Ectodermal cell (in vitro differentiated cells): Measurements from ENCODE around the gene GDPD3.

Source experiments
- H3K27ac ChIP-seq: 2 replicates; pipeline ENCODE4 v1.7.0; 2013; ENCODE audit warnings: mild to moderate bottlenecking, low read depth, low read length; ENCODE audit not compliant: insufficient read depth, poor library complexity, severe bottlenecking
- H3K27me3 ChIP-seq: 2 replicates; pipeline ENCODE4 v1.7.0; 2013; ENCODE audit warnings: mild to moderate bottlenecking, low read length; ENCODE audit not compliant: insufficient read depth, control insufficient read depth, poor library complexity, severe bottlenecking
- H3K36me3 ChIP-seq: one replicate; pipeline ENCODE4 v1.7.0; 2013; ENCODE audit warnings: low read length; ENCODE audit not compliant: control insufficient read depth, insufficient read depth
- H3K4me1 ChIP-seq: one replicate; pipeline ENCODE4 v1.7.0; 2013; ENCODE audit warnings: low read length; ENCODE audit not compliant: control insufficient read depth, insufficient read depth
- H3K4me3 ChIP-seq: 2 replicates; pipeline ENCODE4 v1.7.0; 2013; ENCODE audit warnings: low read depth, low read length, control low read depth; ENCODE audit not compliant: insufficient read depth
- H3K9me3 ChIP-seq: 2 replicates; pipeline ENCODE4 v1.7.0; 2013; ENCODE audit warnings: mild to moderate bottlenecking, low read length, moderate library complexity; ENCODE audit not compliant: control insufficient read depth
- WGBS, 2 experiments: methylation state at CpG; one replicate each; pipeline ENCODE4 v1.1.7; 2013; ENCODE audit warnings: missing lambda C conversion rate in 2 of 2; 5-methylcytosine and 5-hydroxymethylcytosine counted together

GDPD3 gene

DNA sequence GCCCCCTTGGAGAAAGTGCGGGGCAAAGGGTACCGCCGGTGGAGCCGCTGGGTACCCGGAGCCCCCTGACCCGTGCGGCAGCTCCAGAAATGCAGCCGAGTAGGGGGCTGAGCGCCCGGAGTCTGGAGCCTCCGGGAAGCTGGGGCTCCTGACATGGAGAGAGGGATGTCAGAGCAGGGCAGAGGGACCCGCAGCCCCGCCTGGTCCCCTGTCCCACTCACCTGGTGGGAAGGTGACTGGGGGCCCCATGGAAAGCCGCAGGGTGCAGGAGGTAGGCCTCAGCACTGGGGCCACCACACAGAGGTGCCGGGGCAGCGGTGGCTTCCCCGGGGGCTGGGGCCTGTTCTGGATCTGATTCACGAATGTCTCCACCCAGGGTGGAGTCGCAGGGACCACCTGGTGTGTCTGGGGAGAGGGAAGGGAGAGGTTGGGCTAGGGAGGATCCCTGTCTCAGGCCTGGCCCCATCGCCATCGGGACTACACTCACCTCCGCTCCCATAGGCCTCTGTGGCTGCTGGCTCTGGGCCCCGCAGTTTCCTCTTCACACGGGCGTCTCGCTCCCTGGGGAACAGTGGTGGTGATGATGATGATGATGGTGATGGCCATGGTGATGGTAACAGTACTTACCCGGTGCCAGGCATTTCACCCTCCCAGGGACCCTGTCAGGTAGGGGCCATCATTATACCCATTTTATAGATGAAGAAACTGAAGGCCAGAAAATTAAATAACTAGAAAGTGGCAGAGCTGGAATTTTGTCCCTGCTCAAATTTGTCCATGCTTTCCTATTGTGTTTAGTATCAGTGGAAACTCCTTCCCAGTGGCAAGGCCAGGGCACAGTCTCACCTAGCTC, 26.8 kb downstream of the GDPD3 start:
- Histone ChIP-seq H3K4me1 (no peaks in the 10 kb centered on the region), H3K27ac (no peak overlapping the region), H3K4me3 (no peak overlapping the region), H3K36me3 (peaks cover 29% of the 10 kb centered on the region), H3K9me3 (no peaks in the 10 kb centered on the region), H3K27me3 (no peaks in the 10 kb centered on the region)
- WGBS, 2 experiments, result 94 to 95% methylated on average over 27 of the region's 27 CpGs

DNA sequence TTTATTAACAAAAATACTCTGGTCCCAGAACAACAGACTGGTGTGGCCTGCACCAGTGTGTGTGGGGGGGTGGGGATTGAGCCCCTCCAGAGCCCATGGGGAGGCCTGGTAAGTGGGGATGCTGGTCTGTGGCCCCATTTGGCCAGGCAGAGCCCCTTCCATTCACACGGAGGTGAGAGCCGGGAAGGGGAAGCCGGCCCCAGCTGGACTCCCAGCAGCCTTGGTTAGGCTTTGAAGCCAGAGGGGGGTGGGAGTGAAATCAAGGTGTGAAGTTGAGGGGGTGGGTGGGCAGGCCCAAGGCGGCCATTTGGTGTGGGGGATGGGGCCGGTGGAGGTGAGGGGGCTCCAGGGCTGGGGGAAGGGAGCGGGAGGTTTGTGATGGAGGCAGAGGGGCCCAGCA, 27.5 kb downstream of the GDPD3 start:
- no peak overlapping the region for H3K27ac ChIP-seq
- no peaks in the 10 kb centered on the region for H3K27me3 ChIP-seq
- H3K36me3 ChIP-seq, result peaks cover 36% of the 10 kb centered on the region
- no peaks in the 10 kb centered on the region for H3K9me3 ChIP-seq
- H3K4me1 ChIP-seq, result no peaks in the 10 kb centered on the region
- WGBS, 2 experiments, result 80 to 84% methylated on average over 6 of the region's 6 CpGs
- no peak overlapping the region for H3K4me3 ChIP-seq

GRCh38 chr16:30085247-30085646, 28.1 kb downstream of the GDPD3 start:
- Histone ChIP-seq H3K36me3 (peaks cover 38% of the 10 kb centered on the region), H3K4me3 (no peak overlapping the region), H3K27me3 (no peaks in the 10 kb centered on the region), H3K4me1 (no peaks in the 10 kb centered on the region), H3K27ac (no peak overlapping the region), H3K9me3 (no peaks in the 10 kb centered on the region)
- 86 to 88% methylated on average over 3 of the region's 3 CpGs for WGBS, 2 experiments

DNA sequence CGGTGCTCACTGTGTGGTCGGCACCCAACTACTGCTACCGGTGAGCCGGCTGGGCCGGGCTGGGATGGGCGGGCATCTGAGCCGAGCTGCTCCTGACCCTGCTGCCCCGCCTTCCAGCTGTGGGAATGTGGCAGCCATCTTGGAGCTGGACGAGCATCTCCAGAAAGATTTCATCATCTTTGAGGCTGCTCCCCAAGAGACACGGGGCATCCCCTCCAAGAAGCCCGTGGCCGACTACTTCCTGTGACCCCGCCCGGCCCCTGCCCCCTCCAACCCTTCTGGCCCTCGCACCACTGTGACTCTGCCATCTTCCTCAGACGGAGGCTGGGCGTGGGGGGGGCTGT, 28.5 kb downstream of the GDPD3 start:
- H3K27me3 ChIP-seq, result no peaks in the 10 kb centered on the region
- H3K4me3 ChIP-seq, result no peak overlapping the region
- 92 to 93% methylated on average over 17 of the region's 17 CpGs for WGBS, 2 experiments
- H3K9me3 ChIP-seq, result no peaks in the 10 kb centered on the region
- H3K27ac ChIP-seq, result no peak overlapping the region
- H3K36me3 ChIP-seq, result peaks cover 39% of the 10 kb centered on the region
- H3K4me1 ChIP-seq, result no peaks in the 10 kb centered on the region

DNA sequence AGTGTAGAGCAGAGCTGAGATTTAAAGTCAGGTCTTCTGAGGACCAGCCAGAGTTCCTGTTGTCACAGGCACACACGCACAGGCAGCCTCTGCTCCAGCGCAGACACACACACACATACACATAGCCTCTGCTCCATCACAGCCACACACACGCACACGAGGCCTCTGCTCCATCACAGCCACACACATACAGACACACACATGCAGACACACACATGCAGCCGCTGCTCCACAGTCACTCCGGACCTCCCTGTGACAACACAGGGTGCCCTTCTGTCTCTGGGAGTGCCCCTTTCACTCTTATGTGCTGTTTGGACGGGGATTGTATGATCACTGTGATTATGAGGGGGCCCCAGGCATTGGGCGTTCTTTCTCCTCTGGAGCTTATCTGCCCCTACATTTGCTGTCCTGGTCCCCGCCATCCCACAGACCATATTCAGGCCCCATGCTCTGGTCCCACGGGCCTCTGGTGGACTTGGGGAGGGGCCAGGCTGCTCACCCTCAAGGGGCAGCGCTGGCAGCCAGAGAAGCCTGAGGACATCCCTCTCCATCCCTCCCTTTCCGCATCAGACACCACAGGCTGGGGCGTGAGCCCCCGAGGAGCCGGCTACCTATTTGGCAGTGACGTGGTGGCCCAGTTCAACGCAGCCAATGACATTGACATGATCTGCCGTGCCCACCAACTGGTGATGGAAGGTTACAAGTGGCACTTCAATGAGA, 29.1 kb downstream of the GDPD3 start:
- H3K27me3 ChIP-seq, result no peaks in the 10 kb centered on the region
- 89 to 91% methylated on average over 18 of the region's 18 CpGs for WGBS, 2 experiments
- H3K36me3 ChIP-seq, result peaks cover 44% of the 10 kb centered on the region
- H3K9me3 ChIP-seq, result no peaks in the 10 kb centered on the region
- H3K4me1 ChIP-seq, result no peaks in the 10 kb centered on the region
- H3K4me3 ChIP-seq, result no peak overlapping the region
- no peak overlapping the region for H3K27ac ChIP-seq

- peaks cover 49% of the 10 kb centered on the region for H3K36me3 ChIP-seq
- 95 to 96% methylated on average over 24 of the region's 24 CpGs for WGBS, 2 experiments
- no peaks in the 10 kb centered on the region for H3K27me3 ChIP-seq
- H3K4me3 ChIP-seq, result no peak overlapping the region
- no peak overlapping the region for H3K27ac ChIP-seq
- no peaks in the 10 kb centered on the region for H3K9me3 ChIP-seq
- no peaks in the 10 kb centered on the region for H3K4me1 ChIP-seq
Observed at GRCh38 chr16:30083216-30084055, 29.9 kb downstream of the GDPD3 start.

DNA sequence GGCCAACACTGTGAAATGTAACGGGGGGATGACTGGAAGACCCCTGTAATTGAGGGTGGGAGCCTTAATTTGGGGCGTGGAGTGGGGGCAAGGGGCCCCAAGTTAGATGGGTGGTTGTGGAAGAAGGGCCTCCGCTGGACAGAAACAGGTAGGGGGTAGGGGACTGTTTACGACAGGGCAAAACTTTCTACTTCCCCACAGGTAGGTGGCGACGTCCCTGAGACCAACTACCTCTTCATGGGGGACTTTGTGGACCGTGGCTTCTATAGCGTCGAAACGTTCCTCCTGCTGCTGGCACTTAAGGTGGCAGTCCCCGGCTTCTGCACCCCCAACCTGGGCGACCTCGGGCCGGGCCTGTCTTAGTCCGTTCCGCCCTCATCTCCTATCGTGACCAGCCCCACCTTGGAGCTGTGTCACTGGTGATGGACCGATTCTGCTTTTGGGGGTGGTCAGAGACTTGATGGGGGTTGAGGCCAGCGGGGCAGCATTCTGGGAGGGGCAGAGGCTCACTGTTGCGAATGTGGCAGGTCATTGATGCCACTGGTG, 30.7 kb downstream of the GDPD3 start:
- Histone ChIP-seq H3K9me3 (no peaks in the 10 kb centered on the region), H3K27me3 (no peaks in the 10 kb centered on the region), H3K4me1 (no peaks in the 10 kb centered on the region), H3K4me3 (no peak overlapping the region), H3K27ac (no peak overlapping the region), H3K36me3 (peaks cover 52% of the 10 kb centered on the region)
- 91 to 92% methylated on average over 20 of the region's 20 CpGs for WGBS, 2 experiments

DNA sequence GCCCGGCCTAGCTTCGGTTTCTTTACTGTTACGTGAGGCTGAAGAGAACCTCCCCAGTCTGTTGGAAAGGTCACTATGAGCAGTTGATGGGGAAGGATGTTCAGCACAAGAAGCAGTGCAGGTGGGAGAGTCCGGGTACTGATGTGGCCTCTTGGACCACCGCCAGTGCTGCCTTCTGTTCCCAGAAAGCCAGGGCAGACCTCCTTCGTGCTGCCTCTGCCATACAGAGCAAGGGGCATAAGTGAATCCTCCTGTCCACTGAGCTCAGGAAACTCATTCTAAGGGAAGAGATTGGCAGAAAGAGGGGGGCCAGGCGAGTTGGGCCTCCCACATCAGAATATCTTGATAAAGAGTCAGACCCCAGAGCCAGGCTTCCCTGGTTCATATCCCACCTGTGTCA, 33.9 kb downstream of the GDPD3 start:
- H3K9me3 ChIP-seq, result no peaks in the 10 kb centered on the region
- H3K27me3 ChIP-seq, result no peaks in the 10 kb centered on the region
- WGBS, 2 experiments, result 93 to 94% methylated on average over 7 of the region's 7 CpGs
- H3K27ac ChIP-seq, result no peak overlapping the region
- peaks cover 40% of the 10 kb centered on the region for H3K36me3 ChIP-seq
- no peak overlapping the region for H3K4me3 ChIP-seq
- no peaks in the 10 kb centered on the region for H3K4me1 ChIP-seq

- WGBS, 2 experiments, result 94% methylated on average over 7 of the region's 7 CpGs
- peaks cover 32% of the 10 kb centered on the region for H3K36me3 ChIP-seq
Observed at GRCh38 chr16:30078744-30079143, 34.6 kb downstream of the GDPD3 start.

DNA sequence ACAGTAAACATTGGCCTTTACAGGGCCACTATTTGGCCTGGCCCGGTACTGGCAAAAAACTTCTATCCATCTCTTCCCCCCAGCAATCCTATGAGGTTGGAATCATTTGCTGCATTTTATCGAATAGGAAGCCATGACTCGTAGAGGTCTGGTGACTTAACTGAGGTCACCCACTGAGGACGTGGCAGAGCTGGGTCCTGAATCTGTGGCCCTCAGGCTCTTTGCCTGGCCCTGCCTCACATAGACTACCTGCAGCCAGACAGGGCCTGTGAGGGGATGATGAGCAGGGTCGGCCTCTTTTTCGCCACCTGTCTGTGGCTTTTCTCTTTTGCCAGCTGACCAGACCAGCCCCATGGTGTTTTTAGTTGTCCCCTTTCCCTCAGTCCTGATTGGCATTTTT, 35.7 kb downstream of the GDPD3 start:
- no peaks in the 10 kb centered on the region for H3K27me3 ChIP-seq
- H3K4me3 ChIP-seq, result no peak overlapping the region
- WGBS, 2 experiments, result 92 to 97% methylated on average over 6 of the region's 6 CpGs
- no peak overlapping the region for H3K27ac ChIP-seq
- H3K9me3 ChIP-seq, result no peaks in the 10 kb centered on the region
- peaks cover 29% of the 10 kb centered on the region for H3K36me3 ChIP-seq
- no peaks in the 10 kb centered on the region for H3K4me1 ChIP-seq

More at GRCh38 chr16:30078744-30079143, 34.6 kb downstream of the GDPD3 start:
- H3K4me3 ChIP-seq, result no peak overlapping the region
- no peaks in the 10 kb centered on the region for H3K9me3 ChIP-seq
- H3K27me3 ChIP-seq, result no peaks in the 10 kb centered on the region
- H3K27ac ChIP-seq, result no peak overlapping the region
- H3K4me1 ChIP-seq, result no peaks in the 10 kb centered on the region
